ENCODE results near the gene GALR3. TPM values are rescaled to one million over a fixed set of nuclear protein-coding genes. Genes with fewer than 3 reads are reported as not detected.

GALR3 gene
- total RNA-seq, 3 donors from 2014 or later = 0.44 TPM; not detected in 2

DNA sequence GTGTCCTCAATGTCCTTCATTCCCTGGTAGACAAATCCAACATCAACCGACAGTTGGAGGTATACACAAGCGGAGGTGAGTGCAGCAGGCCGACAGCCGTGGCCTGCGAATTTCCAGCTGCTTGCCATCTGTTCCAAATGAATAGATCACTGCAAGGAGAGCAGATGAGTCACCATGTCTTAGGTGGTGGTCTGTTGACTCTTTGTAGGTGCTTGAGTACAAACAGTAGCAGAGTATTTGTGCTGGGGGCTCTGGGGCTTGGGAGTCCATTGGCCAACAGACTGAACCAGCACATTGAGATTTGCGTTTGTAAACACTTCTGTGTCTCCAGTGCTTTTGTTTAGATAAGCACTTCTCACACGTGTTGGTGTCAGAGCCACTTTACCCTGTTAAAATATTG, 47.1 kb downstream of the GALR3 start:
- Histone ChIP-seq H3K4me3 (no peak overlapping the region), H3K27me3 (no peaks in the 10 kb centered on the region), H3K9me3 (no peaks in the 10 kb centered on the region), H3K36me3 (peaks cover 10% of the 10 kb centered on the region), H3K27ac (no peak overlapping the region), H3K4me1 (no peaks in the 10 kb centered on the region)
- intact Hi-C loops (cut with DNase I; ENCODE audit: low total_unique reads) = no loop called here
- DNase-seq (ENCODE audit: low spot score in 2 of 2) = no peak
- TF ChIP-seq POLR2AphosphoS5 (IDR thresholded peaks at IDR 0.05) (no peak), POLR2A (IDR thresholded peaks at IDR 0.05) (no peak)
- TF ChIP-seq, protein P1, sequence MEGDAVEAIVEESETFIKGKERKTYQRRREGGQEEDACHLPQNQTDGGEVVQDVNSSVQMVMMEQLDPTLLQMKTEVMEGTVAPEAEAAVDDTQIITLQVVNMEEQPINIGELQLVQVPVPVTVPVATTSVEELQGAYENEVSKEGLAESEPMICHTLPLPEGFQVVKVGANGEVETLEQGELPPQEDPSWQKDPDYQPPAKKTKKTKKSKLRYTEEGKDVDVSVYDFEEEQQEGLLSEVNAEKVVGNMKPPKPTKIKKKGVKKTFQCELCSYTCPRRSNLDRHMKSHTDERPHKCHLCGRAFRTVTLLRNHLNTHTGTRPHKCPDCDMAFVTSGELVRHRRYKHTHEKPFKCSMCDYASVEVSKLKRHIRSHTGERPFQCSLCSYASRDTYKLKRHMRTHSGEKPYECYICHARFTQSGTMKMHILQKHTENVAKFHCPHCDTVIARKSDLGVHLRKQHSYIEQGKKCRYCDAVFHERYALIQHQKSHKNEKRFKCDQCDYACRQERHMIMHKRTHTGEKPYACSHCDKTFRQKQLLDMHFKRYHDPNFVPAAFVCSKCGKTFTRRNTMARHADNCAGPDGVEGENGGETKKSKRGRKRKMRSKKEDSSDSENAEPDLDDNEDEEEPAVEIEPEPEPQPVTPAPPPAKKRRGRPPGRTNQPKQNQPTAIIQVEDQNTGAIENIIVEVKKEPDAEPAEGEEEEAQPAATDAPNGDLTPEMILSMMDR (IDR thresholded peaks at IDR 0.05) = no peak

Other genes with a start within 250 kb of the GALR3 start
- under 1 TPM in 2 of 3 donors, not detected in 1; 0.80 to 0.88 TPM for gene LGALS2, start 243.3 kb upstream of the GALR3 start, total RNA-seq
- 10 to 100 TPM; 36.6 to 63.9 (median 54.7) TPM for gene GGA1, start 214.5 kb upstream of the GALR3 start, total RNA-seq
- gene SH3BP1, start 183.7 kb upstream of the GALR3 start, total RNA-seq = 1 to 10 TPM; 3.8 to 8.8 (median 7.3) TPM
- gene PDXP, start 164.7 kb upstream of the GALR3 start, total RNA-seq = 1 to 10 TPM; 4.2 to 6.9 (median 4.2) TPM
- 1,000 to 10,000 TPM in 1 of 3 donors, 100 to 1,000 TPM in 2; 621 to 2,412 (median 641) TPM for gene LGALS1, start 147.7 kb upstream of the GALR3 start, total RNA-seq
- 10 to 100 TPM; 24.5 to 29.4 (median 24.6) TPM for gene NOL12, start 137.0 kb upstream of the GALR3 start, total RNA-seq
- gene TRIOBP, start 126.3 kb upstream of the GALR3 start, total RNA-seq = 10 to 100 TPM; 78.3 to 95.0 (median 88.3) TPM
- 10 to 100 TPM; 17.3 to 23.7 (median 21.6) TPM for gene GCAT, start 15.4 kb upstream of the GALR3 start, total RNA-seq
- 10 to 100 TPM; 27.5 to 41.3 (median 34.9) TPM for gene ANKRD54, start 21.0 kb downstream of the GALR3 start, total RNA-seq
- gene EIF3L, start 26.0 kb downstream of the GALR3 start, total RNA-seq = 100 to 1,000 TPM; 471 to 569 (median 490) TPM
- 10 to 100 TPM in 2 of 3 donors, 1 to 10 TPM in 1; 8.6 to 25.6 (median 22.0) TPM for gene MICALL1, start 82.9 kb downstream of the GALR3 start, total RNA-seq
- under 1 TPM in 1 of 3 donors, not detected in 2; 0.64 TPM for gene C22orf23, start 130.2 kb downstream of the GALR3 start, total RNA-seq
- 10 to 100 TPM; 66.7 to 93.7 (median 82.4) TPM for gene POLR2F, start 130.3 kb downstream of the GALR3 start, total RNA-seq
- 100 to 1,000 TPM in 1 of 3 donors, 10 to 100 TPM in 1, under 1 TPM in 1; 0.16 to 101 (median 24.9) TPM for gene SOX10, start 161.2 kb downstream of the GALR3 start, total RNA-seq
- gene PICK1, start 234.0 kb downstream of the GALR3 start, total RNA-seq = 10 to 100 TPM; 42.0 to 61.3 (median 49.9) TPM